Activated CD4-positive, alpha-beta T cell treated with anti-CD3 and anti-CD28 coated beads for 1 hour (primary cell): Measurements from ENCODE around the gene NRIP1.

Experiments used
- DNase-seq: peaks from one replicate; pipeline ENCODE4 v3.0.0-alpha.2; 2020

Gene NRIP1

DNA sequence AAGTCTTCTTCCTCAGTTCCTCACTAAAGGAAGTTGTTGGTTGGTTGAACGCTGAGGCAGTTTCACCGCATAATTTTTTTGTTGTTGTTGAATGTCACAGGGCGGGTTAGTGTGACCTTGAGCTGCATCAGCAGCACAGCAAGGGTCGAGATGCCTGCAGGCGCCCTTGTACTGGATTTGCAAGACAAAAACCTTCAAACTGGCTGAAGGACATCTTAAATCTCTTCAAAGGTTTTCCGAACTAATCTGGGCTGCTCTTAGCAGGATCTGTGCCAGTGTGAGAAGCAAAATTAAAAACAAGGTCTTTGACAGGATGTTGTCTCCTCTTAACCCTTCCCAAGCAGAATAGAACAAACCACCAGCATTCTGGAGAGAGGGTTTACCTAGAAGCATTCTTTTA, 59.4 kb downstream of the NRIP1 start:
- no peak for DNase-seq

DNA sequence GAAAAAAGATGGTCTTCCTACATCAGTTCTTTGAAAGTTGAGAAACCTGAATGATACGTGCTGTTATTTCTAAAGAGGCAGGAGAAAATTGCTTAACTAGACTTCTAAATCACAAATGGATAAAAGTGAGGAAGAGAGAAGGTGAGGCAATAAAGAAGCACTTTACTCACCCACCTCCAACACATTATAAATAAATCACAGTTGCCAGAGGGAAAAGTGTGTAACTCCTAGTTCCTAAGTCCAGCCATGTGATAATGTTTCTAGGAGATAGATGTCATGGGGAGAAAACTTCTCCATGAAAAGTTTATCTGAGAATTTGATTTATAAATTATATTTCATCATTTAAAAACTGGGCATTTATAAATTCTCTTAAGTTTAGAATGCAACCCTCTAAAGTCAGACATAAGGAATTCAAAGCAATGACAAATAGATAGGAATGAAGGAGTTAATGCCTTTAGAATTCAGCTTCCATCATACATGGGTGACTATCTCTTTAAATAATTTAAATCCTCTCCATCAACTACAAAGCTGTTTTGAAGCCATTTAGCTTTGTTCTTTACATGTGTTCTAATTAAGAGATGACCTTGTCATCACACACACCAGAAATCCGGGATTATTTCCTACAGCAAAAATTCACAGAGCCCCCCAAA, 60.0 kb downstream of the NRIP1 start:
- no peak for DNase-seq

DNA sequence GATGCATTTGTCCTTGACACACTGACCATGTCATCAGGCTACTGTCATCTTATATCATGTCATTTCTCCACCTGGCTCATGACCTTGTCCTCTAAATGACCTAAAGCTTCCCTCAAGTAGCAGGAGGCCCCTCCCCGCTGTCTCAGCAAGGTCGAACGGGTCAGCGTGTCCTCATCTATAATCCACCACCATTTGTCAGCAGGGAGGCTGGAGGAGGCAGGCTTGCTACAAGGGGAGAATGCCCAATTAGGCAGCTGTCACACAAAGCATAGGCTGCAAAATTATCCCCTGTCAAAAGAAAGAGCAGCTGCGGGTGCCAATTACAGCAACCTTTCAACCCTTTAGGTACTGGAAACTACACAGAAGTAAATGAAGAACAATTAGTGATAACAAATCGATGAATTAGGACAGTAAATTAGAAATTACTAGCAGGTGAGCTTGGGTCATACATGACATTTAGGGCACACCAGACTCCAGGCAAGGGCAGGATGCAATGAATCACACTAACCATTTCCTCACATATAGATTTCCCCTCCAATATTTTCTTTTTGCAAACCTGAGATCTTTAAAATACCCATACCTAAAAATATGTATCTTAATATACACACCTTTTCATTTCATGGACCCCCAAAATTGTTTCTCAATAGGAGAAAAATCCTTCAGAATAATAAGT, 61.2 kb downstream of the NRIP1 start:
- no peak for DNase-seq

DNA sequence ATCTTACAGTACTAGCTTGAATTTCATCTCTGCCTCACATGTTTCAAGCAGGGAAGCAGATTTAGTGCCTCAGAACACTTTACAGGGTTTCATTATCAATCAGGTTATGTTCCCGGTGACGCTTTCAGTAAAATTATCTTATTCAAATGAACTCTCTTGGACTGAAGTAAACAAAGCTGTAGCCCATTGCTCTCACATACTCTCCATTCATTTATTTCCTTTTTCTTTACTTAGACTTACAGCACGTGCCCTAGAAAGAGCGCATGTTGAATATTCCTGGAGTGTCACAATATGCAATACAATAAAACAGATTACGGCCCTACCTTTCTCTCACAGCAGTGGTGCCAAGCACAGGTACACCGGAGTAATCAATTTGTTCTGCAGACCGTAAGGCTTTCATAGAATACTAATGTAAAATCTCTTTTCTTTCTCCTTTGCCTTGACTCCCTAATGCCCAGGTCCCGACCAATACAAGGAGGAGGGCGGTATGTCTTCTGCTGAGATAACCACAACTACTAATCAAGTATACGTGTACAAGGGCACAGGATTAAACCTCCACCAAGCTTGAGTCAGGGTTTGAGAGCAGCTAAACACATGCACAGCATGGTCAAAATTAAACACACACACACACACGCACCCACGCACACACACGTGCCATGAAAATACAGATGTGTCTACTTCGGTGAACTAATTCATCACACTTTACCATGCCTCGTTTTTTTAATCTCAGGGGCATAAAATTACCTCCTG, 62.8 kb downstream of the NRIP1 start:
- no peak for DNase-seq

DNA sequence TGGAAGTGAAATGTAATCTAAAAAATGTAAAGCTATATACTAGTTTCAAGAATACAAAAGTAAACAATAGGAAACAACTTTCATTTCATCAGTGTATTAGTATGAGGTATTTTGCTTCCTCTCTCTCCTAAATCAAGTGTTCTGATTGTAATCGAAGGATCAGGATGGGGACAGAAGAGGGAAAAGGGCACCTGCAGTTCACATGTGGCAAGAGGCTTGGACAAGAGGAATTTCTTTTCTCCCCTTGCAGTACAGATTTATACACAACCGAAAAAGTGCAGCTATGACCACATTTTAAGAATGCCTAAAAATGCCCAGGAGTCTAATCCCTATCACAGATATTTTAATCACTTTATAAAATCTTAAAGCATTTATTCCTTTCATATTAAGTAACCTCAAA, 63.7 kb downstream of the NRIP1 start:
- DNase-seq: no peak

DNA sequence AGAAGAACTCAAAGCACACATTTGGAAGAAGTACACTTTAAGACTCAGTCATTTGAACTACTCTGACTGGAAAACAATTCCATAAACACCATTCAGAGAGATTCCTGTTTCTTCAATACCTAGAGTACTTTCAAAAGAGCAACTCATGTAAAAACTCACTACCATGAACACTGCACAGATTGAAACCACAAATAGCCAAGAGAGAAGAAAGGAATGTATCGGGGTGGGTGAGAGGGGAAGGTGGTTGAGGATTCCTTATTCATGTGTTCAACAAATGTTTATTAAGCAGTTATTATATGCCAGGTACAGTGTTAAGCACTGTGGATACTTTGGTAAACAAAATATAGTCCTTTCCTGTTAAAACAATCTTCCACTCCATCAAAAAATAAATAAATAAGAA, 64.7 kb downstream of the NRIP1 start:
- no peak for DNase-seq

DNA sequence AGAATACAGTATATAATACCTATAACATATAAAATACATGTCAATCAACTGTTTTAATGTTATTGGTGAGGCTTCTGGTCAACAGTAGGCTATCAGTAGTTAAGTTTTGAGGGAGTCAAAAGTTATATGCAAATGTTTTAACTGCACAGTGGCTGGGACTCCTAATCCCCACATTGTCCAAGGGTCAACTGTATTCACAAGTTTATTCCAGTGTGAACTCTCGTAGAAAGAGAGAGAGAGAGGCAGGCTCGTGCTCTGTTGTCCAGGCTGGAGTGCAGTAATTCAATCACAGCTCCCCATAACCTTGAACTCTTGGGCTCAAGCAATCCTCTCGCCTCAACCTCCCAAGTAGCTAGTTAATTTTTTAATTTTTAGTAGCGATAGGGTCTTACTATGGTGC, 66.0 kb downstream of the NRIP1 start:
- no peak for DNase-seq

DNA sequence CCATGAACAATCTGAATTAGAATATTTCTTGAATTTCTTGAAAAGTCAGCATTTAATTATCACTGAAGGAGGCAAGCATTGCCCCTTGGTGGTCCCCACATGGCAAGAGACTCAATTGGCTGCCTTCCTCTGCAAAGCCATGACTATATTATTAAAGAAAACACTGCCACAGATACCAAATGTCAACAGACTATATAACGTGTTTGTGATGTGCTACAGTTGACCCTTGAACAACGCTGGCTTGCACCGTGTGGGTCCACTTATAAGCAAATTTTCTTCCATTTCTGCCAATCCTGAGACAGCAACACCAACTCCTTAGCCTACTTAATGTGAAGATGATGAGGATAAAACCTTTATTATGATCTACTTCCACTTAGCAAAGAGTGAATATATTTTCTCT, 66.5 kb downstream of the NRIP1 start:
- no peak for DNase-seq

DNA sequence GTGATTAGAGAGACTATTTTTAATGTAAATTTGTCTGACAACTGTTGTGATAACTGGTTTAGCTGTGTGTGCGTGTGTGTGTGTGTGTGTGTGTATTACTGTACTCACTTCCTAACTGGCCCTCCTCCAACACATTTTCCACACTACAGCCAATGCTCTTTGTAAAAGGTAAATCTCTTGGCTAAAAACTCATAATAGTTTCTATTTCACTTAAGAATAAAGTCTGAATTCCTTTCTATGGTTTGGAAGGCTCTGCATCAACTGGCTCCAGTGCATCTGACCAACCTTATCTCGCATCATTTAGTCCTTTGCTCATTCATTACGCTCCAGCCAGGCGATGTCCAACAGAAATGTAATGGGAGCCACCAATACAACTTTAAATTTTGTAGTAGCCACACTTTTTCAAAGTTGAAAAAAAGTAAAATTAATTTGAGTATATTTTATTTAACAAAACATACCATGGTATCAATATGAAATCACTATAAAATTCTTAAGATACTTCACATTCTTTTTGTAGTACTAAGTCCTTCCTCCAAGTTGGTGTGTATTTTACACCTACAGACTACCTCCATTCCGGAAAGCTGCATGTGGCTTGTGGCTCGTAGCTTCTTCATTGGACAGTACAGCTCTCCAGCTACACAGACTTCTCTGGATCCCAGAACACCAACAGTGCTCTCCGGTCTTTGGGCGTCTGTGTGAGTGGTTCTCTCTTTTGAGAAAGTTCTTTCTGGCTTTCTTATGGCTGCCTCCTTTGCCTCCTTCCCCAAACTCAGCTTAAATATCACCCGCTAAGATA, 68.9 kb downstream of the NRIP1 start:
- no peak for DNase-seq

DNA sequence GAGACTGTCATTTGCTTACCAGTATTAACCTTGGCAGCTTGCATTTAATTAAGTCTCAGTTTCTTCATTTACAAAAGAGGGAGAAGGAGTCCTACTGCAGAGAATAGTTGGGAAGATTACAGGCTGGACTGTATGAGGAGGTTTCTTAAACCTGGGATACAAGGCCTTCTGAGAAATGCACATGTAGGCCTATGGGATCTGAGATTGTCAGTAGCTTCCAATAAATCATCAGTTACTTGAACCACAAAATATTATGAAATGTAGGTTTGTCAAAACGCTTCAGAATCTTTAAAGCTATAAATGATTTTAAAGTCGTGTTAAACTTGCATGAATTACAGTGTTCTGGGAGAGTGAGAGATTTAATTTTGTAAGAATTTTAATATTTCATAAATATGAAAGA, 69.6 kb downstream of the NRIP1 start:
- DNase-seq: no peak

DNA sequence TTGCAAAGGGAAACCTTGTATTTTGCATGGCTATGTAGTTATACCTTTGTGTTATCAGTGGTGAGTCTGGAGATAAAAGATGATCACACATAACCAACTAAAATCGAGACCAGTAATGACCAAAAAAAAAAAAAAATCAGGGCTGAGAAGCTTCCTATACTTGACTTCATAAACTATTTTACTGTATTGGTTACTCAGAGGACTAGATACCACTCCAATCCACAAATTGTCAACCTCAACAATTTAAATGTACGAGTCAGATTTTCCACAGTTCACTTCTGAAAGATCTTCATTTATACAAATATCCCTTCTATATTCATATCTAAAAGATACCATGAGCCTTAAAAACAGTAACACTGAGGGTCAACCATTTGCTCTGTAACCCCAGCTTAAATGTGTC, 71.7 kb downstream of the NRIP1 start:
- DNase-seq: no peak

DNA sequence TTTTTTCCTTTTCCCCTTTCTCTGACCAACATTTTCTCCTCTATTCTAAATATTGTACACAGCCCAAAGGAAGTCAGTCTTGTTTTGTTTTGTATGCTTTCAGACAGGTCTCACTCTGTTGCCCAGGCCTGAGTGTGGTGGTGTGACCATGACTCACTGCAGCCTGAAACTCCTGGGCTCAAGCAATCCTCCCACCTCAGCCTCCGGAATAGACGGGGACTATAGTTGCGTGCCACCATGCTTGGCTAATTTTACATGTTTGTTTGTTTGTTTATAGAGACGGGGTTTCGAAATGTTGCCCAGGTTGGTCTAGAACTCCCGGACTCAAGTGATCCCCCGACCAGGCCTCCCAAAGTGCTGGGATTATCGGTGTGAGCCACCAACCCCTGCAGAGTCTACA, 72.8 kb downstream of the NRIP1 start:
- no peak for DNase-seq

DNA sequence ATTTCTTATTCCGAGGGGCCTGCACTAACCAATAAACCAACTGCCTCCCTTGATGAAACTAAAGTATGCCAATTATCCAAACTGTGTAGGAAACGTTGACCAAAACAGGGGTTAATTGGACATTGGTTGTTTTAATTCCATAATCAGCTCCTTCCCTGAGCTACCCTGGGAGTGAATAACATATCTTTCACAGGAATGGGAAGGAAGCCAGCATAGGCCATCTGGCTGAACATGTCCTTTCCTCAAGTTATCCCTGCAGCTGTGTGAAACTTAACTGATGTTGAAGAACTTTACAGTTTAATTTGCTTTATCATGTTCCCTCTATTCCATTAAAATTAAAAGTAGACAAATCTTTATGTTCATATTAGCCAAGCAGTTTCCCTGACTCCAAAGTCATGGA, 75.4 kb downstream of the NRIP1 start:
- no peak for DNase-seq

DNA sequence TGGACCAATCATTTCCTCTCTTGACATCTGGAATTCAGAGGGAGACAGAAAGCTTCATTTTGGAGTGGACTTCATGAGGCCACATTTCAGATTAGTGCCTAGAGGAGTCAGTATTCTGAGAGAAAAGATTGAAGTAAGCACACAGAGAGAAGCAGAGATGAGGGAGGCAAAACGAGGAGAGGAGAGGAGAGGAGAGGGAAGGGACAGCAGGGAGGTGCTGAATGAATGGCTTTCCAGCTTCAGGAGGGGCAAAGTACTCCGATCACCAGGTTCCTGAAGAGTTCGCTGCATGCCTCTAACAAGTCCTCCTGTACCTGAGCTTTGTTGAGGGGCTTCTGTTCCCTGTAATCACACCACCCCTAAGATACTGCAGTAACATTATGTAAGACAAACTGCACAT, 76.0 kb downstream of the NRIP1 start:
- no peak for DNase-seq

DNA sequence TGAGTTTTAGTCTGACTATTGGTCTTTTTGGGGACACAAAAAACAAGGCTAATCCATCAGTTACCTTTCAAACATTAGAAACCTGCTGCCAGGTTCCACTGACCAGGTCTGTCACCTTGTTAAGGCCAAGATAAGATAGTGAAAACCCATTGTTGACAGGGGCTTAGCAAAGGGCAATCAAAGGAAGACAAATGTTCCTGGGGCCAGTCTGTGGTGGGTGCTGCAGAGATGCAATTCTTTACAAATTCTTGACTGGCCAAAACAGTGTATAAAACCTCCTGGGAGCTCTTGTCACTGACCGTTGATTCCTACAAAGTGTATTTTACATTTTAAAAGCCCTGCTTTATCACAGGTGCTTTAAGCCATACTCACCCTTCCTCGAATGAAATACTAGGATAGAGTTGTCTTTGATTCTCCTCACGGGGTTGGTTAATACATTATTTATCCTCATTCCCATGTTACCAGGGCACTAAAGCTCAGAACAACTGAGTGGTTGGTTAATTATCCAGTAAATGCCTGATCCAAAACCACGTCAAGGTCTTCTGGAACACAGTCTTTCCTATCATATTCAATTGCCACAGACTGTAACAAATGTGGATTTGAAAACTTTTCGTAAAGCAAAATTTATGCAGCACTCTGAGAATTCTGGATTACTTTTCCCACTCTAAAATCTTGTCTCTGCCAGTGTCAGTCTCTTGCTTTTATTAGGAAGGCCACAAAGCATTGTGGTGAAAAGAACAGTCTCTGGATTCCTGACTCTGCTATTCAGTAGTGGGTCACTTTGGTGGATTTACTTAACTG, 77.2 kb downstream of the NRIP1 start:
- no peak for DNase-seq

DNA sequence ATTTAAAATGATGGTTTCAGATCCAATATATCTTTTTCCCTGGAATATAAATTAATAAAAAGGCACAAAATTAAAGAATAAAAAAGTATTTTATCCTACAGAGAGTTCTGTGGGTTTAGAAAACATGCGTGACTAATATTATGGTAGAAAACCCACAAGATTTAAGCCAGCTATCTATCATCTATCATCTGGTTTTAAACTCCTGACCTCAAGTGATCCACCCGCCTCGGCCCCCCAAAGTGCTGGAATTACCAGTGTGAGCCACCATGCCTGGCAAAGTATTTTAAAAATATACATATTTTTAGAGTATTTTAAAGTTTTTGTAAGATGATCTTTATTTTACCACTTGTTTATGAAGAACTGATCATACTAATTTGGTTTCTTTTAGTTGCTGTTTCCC, 79.5 kb downstream of the NRIP1 start:
- DNase-seq: no peak

DNA sequence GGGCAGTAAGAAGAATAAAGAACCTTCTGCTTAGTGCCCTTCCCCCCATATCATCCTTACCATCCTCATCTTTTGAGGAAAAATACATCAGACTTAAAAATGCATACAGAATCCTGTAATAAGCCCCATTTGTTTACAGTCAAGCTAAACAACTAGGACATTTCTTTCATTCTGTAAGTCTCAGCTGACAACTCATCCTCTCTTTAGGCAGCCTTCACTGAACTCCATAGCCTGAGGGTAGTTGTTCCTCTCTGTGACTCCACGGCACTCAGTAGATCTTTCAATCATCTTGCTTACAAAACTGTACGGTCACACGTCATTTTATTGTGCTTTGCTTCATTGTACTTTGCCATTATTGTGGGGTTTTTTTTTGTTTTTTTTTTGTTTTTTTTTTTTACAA, 82.5 kb downstream of the NRIP1 start:
- no peak for DNase-seq

DNA sequence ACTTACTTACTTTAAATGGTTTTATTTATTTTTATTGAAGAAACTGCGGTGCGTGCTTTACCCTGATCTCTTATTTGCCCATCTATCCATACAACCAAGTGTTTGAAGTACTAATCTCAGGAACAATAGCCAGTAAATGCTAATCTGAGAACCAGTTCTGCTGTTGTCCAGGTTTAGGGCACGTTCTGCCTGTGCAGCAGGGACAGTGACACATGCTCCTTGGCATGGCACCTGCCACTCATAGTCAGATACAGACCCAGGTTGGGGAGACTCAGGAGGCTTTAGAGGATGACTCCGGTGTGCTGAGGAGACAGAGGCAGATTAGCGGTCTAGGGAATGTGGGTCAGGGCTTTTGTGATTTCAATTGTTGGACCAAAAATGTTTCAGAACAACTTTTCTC, 83.6 kb downstream of the NRIP1 start:
- no peak for DNase-seq

DNA sequence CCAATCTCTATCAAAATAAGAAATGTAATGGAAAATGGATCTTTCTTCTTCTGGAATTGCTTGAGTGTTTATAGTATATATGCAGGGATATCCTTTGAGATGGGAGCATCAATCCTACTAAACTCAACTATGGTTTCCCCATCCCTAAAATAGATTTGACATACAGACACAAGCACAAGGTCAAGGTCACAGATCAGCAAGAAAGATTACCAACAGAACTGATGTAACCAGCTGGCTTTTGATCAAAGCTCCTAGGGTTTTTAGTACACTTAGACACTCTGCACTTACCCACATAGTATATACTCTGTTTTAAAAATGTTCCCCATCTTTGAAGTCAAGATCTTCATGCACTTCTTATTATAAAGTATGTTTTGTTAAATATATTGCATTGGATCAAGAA, 85.5 kb downstream of the NRIP1 start:
- DNase-seq: no peak

DNA sequence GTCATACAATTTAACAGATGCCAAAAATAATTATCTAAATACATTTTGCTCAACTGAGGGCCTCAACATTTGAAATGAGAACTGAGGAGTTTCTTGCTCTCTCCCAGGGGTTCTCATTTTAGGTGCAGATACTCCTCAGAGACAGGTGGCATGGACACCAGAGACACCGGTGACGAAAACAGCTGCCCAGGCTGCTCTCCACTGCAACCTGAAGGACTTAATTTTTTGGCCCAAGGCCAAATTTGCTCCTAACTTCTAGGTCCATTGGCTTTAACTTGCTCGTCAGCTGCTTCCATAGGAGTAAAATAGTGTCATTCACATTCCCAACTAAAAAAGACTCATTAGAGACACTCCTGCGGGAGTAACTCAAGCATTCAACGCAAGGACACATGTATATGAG, 87.0 kb downstream of the NRIP1 start:
- no peak for DNase-seq

DNA sequence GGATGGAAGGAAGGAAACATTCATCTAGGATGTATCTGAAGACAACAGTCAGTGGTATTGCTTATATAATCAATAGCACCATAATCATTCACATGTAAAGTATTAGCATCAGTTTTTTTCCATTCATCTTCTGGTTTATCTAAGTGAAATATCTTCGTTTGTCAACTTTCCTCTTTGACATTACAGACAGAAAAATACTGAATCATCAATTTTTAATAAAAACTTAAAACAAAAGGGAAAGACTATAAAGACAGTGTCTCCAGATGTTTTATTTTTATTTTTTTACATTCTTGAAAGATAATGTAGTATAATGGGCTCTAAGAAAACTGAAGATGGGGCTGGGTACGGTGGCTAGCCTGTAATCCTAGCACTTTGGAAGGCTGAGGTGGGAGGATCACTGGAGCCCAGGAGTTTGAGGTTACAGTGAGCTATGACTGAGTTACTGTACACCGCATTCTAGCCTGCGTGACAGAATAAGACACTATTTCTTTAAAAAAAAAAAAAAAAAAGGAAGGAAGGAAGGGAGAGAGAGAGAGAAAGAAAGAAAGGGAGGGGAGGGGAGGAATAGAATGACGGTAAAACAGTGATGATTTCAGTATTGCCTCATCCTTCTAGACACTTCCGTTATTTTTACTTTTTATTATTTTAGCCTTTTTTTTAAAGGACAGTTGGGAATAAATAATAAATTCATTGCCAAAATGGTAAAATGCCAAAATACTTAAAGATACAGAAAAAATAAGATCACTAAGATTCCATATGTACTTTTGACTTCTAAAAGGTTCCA, 89.5 kb downstream of the NRIP1 start:
- DNase-seq: no peak

DNA sequence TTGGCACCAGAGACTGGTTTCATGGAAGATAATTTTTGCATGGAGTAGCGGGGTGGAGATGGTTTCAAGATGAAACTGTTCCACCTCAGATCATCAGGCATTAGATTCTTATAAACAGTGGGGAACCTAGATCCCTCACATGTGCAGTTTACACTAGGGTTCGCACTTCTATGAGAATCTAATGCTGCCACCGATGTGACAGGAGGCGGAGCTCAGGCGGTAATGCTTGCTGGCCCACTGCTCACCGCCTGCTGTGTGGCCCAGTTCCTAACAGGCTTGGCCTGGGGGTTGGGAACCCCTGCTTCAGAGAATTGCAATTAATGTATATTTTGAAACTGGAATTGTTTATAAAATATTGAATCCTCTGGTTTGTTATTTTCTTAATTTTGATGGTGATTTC, 92.1 kb downstream of the NRIP1 start:
- no peak for DNase-seq
